HG03108 (cell line): ENCODE measurements around the gene RASAL2.

ENCODE experiments used
- ATAC-seq: cut with Tn5 transposase; IDR thresholded peaks from one replicate; pipeline ENCODE4 v1.9.1; 2021; ENCODE audit warnings: moderate library complexity; ENCODE audit not compliant: unreplicated experiment

The RASAL2 gene

GRCh38 chr1:178528953-178529335, 435.0 kb downstream of the RASAL2 start:
- ATAC-seq, result no peak

DNA sequence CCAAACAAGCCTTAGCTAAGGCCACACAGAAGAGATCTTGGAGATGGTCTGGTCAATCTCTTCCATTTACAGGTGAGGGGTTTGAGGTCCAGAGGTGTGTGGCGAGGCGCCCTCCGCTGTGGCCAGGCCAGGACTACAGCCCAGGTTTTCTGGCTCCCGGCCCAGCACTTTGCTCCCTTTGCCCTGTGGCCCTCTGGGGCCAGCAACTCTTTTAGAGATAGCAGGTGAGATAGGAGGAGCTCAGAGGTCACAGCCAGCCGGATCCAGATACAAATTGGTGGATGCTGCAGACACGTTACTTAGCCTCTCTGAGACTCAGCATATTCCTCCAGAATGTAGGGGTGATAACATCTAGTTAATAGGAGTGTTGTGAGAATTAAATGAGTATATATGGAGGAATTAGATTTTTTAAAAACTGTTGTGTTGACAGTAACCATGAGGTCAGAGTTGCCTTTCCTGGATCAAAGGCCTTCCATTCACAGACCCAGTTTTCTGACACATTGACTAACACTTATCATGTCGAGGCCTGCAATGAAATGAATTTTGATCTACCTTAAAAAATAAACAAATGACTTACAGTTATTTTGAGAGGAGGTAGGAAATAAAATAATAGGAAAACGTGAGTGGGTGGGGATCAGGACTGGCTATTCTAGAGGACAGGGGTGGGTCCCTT, 435.6 kb downstream of the RASAL2 start:
- ATAC-seq, result no peak

- no peak for ATAC-seq
Observed at GRCh38 chr1:178530037-178530402, 436.1 kb downstream of the RASAL2 start.

DNA sequence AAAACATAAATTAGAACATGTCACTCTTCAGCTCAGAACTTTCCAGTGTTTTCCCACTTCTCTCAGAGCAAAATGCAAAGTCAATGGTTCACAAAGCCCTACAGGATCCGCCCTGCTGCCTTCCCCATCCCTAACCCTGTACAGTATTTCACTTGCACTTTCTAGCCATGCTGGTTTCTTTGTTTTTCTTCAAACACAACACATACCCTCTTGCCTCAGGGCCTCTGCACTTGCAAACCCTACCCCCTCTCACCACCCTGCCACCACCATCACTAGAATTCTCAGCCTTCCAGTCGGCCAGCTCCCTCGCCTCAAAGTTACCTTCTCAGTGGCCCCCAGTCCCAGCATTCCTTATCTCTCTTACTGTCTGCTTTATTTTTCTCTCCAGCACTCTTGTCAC, 436.6 kb downstream of the RASAL2 start:
- ATAC-seq, result no peak

- no peak for ATAC-seq
Observed at GRCh38 chr1:178531887-178532286, 438.0 kb downstream of the RASAL2 start.

GRCh38 chr1:178532392-178532791, 438.5 kb downstream of the RASAL2 start:
- peak; percentile 86 for ATAC-seq

GRCh38 chr1:178533121-178533946, 439.4 kb downstream of the RASAL2 start:
- ATAC-seq, result no peak
